RCC 7860 (cell line): ENCODE data around the gene BHLHE41.

Source experiments
- DNase-seq: peaks from one replicate; pipeline ENCODE4 v3.0.0-alpha.2; 2015; ENCODE audit warnings: low spot score
- FAIRE-seq: peaks from 2 replicates; lab custom pipeline; 2012; peaks lifted over from hg19 to GRCh38; lab: Jason Lieb, UNC

BHLHE41 gene

GRCh38 chr12:26135010-26135420, 10.2 kb upstream of the BHLHE41 start:
- FAIRE-seq = peak; percentile 70
- peak; percentile 78 for DNase-seq

- FAIRE-seq (no peak), DNase-seq (no peak)
These were observed 9.7 kb upstream of the BHLHE41 start for GRCh38 chr12:26134540-26134939.

GRCh38 chr12:26133521-26133920, 8.7 kb upstream of the BHLHE41 start:
- FAIRE-seq = no peak
- DNase-seq = no peak

- DNase-seq (no peak), FAIRE-seq (no peak)
These were observed 8.0 kb upstream of the BHLHE41 start for GRCh38 chr12:26132866-26133265.

GRCh38 chr12:26131936-26132335, 7.1 kb upstream of the BHLHE41 start:
- DNase-seq (no peak), FAIRE-seq (no peak)

GRCh38 chr12:26130728-26131127, 5.9 kb upstream of the BHLHE41 start:
- DNase-seq = no peak
- FAIRE-seq = no peak

GRCh38 chr12:26128168-26128567, 3.3 kb upstream of the BHLHE41 start:
- FAIRE-seq = no peak
- DNase-seq = no peak

- FAIRE-seq = no peak
- no peak for DNase-seq
These were observed 2.6 kb upstream of the BHLHE41 start for GRCh38 chr12:26127404-26127803.

- DNase-seq (peak; percentile 68), FAIRE-seq (no peak)
These were observed 1.8 kb upstream of the BHLHE41 start for GRCh38 chr12:26126340-26127284.

- DNase-seq = peak; percentile 84
- FAIRE-seq = no peak
These were observed 833 bp upstream of the BHLHE41 start for GRCh38 chr12:26125400-26126339.

GRCh38 chr12:26123482-26123980, 1.3 kb downstream of the BHLHE41 start:
- FAIRE-seq (no peak), DNase-seq (no peak)

- FAIRE-seq (no peak), DNase-seq (peak; percentile 49)
These were observed 2.0 kb downstream of the BHLHE41 start for GRCh38 chr12:26122681-26123481.

- DNase-seq = no peak
These were observed 2.7 kb downstream of the BHLHE41 start for GRCh38 chr12:26122061-26122680.

GRCh38 chr12:26121323-26122060, 3.3 kb downstream of the BHLHE41 start:
- no peak for FAIRE-seq
- no peak for DNase-seq

More at GRCh38 chr12:26122061-26122680, 2.7 kb downstream of the BHLHE41 start:
- no peak for FAIRE-seq

- no peak for DNase-seq
- FAIRE-seq = no peak
These were observed 4.1 kb downstream of the BHLHE41 start for GRCh38 chr12:26120561-26121274.

GRCh38 chr12:26119391-26119989, 5.3 kb downstream of the BHLHE41 start:
- FAIRE-seq = peak; percentile 66
- peak; percentile 65 for DNase-seq

- no peak for FAIRE-seq
- no peak for DNase-seq
These were observed 6.5 kb downstream of the BHLHE41 start for GRCh38 chr12:26118308-26118707.
